HAP-1 (cell line): Measurements from ENCODE around the gene TRPM3.
"Not testable (repeated sequence)": the region's sequence is repeated elsewhere in the genome, so short reads cannot be mapped to it uniquely, and the experiment has no call there.

Experiments used
- DNase-seq, 2 experiments: peaks; one replicate each; pipeline ENCODE4 v3.0.0-alpha.2; 2016 to 2020; ENCODE audit warnings: low spot score in 2 of 2
- H3K27me3 ChIP-seq: fragments of 250-450 bp; sonication (Bioruptor Pico); 2 replicates; pipeline ENCODE4 v1.5.1; 2020; ENCODE audit warnings: low read depth, mild to moderate bottlenecking, moderate library complexity
- H3K36me3 ChIP-seq: fragments of 250-450 bp; sonication (Bioruptor Pico); replicated peaks from 2 replicates; pipeline ENCODE4 v1.5.1; 2020; ENCODE audit warnings: mild to moderate bottlenecking
- H3K4me1 ChIP-seq: fragments of 250-450 bp; sonication (Bioruptor Pico); 2 replicates; pipeline ENCODE4 v1.5.1; 2020; ENCODE audit warnings: mild to moderate bottlenecking
- H3K4me3 ChIP-seq: fragments of 250-450 bp; sonication (Bioruptor Pico); 2 replicates; pipeline ENCODE4 v1.5.1; 2020; ENCODE audit warnings: mild to moderate bottlenecking, moderate library complexity
- H3K9me3 ChIP-seq: fragments of 250-450 bp; sonication (Bioruptor Pico); 2 replicates; pipeline ENCODE4 v1.5.1; 2020; ENCODE audit warnings: mild to moderate bottlenecking, moderate library complexity
- in situ Hi-C: fragments of 300-500 bp; cut with MboI; formaldehyde crosslinking; loops from 3 replicates; pipeline ENCODE4 v1.14.3; 2020; ENCODE audit warnings: low sequenced_read_pairs, inconsistent platforms, mixed read lengths

Gene TRPM3

GRCh38 chr9:70678153-70678552, 443.3 kb downstream of the TRPM3 start:
- Histone ChIP-seq H3K4me1 (peaks cover 33% of the 10 kb centered on the region), H3K27me3 (no peaks in the 10 kb centered on the region), H3K36me3 (no peaks in the 10 kb centered on the region), H3K4me3 (no peak overlapping the region), H3K9me3 (no peaks in the 10 kb centered on the region)
- no peak for DNase-seq
- in situ Hi-C loops, result no loop called here

DNA sequence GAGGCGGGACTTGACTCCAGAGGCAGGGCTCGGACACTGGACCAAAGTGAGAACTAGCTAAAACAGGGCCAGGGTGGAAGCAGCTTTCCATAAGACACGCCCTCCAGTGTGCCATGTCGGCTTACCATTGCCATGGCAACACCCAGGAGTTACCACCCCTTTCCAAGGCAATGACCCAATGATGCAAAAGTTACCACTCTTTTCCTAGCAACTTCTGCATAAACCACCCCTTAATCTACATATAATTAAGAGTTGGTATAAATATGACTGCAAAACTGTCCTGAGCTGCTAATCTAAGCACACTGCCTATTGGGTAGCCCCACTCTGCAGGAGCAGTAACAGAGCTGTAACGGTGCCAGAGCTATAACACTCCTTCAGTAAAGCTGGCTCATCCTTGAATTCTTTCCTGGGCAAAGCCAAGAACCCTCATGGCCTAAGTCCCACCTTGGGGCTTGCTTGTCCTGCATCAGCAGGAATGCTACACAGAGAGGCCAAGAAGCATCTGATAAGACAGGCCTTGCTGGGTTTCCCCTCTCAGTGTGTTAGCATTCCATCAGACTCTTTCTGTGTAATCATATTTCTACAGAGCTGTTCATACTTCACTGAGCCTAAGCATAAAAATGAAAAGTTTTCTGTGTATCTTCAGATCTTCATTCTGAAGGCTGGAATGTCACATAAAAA, 444.2 kb downstream of the TRPM3 start:
- peak; percentile 38 to 69 for DNase-seq
- Histone ChIP-seq H3K27me3 (no peaks in the 10 kb centered on the region), H3K36me3 (no peaks in the 10 kb centered on the region), H3K4me1 (peaks cover 32% of the 10 kb centered on the region), H3K4me3 (no peak overlapping the region), H3K9me3 (no peaks in the 10 kb centered on the region)
- in situ Hi-C loops, result no loop called here

DNA sequence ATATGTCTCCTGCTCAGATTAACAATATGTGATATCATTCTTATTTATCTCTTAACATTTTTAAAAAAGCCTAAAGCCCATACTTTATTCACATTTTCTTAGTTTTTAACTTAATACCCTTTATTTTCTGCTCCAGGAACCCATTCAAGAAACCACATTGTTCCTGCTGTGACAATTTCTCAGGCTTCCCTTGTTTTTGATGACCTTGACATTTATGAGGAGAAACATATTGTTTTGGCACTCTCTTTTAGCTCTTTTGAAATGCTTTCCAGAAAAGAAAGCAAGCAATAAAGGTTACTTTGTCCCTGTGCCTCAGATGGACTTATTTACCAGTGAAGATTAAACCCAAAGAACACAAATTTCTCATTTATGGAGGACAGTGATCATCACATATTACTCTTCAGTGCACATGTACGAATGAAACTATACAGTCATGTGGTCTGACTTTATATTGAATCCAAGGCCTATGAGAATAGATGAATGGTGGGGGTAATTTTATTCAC, 445.5 kb downstream of the TRPM3 start:
- peak; percentile 20 to 96 for DNase-seq
- in situ Hi-C loops, result no loop called here
- Histone ChIP-seq H3K36me3 (no peaks in the 10 kb centered on the region), H3K4me3 (no peak overlapping the region), H3K27me3 (no peaks in the 10 kb centered on the region), H3K9me3 (no peaks in the 10 kb centered on the region), H3K4me1 (peaks cover 31% of the 10 kb centered on the region)

DNA sequence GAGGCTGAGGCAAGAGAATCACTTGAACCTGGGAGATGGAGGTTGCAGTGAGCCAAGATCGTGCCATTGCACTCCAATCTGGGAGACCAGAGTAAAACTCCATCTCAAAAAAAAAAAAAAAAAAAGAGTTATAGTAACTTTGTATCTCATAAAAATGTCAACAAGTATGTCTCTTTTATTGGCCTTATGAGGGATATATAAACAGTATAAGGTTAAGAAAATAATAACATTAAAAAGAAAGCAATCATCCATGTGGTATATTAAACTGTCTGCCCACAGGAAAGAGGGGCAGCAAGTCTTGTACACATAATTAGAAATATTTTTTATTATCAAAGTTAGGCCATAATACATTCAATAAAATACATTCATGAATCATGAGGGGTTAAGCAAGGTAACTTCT, 447.6 kb downstream of the TRPM3 start:
- DNase-seq, result no peak
- H3K9me3 ChIP-seq, result no peaks in the 10 kb centered on the region
- H3K27me3 ChIP-seq, result no peaks in the 10 kb centered on the region
- in situ Hi-C loops, result no loop called here
- H3K4me3 ChIP-seq, result no peak overlapping the region
- H3K4me1 ChIP-seq, result peaks cover 29% of the 10 kb centered on the region
- no peaks in the 10 kb centered on the region for H3K36me3 ChIP-seq

DNA sequence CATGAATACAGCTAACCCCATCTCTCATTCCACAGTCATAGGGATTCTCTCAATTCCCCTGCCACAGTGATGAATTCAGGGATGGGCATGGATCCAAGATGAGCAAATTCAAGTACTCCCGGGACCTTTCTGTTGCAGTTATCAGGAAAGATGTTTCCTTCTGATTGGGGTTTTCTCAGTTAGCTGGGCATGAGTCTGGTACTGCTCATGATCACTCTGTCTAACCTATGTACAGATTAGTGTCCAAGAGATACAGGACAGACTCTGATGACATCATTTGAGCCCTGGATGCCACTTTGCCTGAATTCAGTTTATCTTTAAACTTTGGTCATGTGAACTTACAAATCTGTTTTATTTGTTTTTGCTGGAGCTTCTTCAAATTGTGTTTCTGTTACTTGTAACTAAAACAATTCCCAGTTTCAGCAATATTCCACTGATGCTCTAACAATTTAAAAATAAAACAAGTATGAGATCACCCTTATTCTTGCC, 449.2 kb downstream of the TRPM3 start:
- in situ Hi-C loops, result no loop called here
- Histone ChIP-seq H3K4me3 (no peak overlapping the region), H3K4me1 (peaks cover 19% of the 10 kb centered on the region), H3K27me3 (no peaks in the 10 kb centered on the region), H3K9me3 (no peaks in the 10 kb centered on the region), H3K36me3 (no peaks in the 10 kb centered on the region)
- DNase-seq, result no peak

GRCh38 chr9:70668751-70669150, 452.7 kb downstream of the TRPM3 start:
- Histone ChIP-seq H3K4me3 (no peak overlapping the region), H3K4me1 (no peaks in the 10 kb centered on the region; the same call in 1 of the 2 replicates), H3K27me3 (no peaks in the 10 kb centered on the region), H3K36me3 (no peaks in the 10 kb centered on the region), H3K9me3 (no peaks in the 10 kb centered on the region)
- in situ Hi-C loops, result no loop called here
- DNase-seq, result no peak

GRCh38 chr9:70658765-70659164, 462.7 kb downstream of the TRPM3 start:
- H3K4me1 ChIP-seq, result peaks cover 8% of the 10 kb centered on the region
- no peak for DNase-seq

GRCh38 chr9:70656281-70656680, 465.1 kb downstream of the TRPM3 start:
- Histone ChIP-seq H3K27me3 (no peaks in the 10 kb centered on the region), H3K4me1 (peaks cover 8% of the 10 kb centered on the region), H3K4me3 (no peak overlapping the region), H3K9me3 (no peaks in the 10 kb centered on the region; the same call in 1 of the 2 replicates), H3K36me3 (no peaks in the 10 kb centered on the region)
- no peak for DNase-seq
- in situ Hi-C loops, result no loop called here

More at GRCh38 chr9:70658765-70659164, 462.7 kb downstream of the TRPM3 start:
- in situ Hi-C loops, result no loop called here
- Histone ChIP-seq H3K4me3 (no peak overlapping the region), H3K27me3 (no peaks in the 10 kb centered on the region), H3K36me3 (no peaks in the 10 kb centered on the region; the same call in 1 of the 2 replicates), H3K9me3 (no peaks in the 10 kb centered on the region; the same call in 1 of the 2 replicates)

DNA sequence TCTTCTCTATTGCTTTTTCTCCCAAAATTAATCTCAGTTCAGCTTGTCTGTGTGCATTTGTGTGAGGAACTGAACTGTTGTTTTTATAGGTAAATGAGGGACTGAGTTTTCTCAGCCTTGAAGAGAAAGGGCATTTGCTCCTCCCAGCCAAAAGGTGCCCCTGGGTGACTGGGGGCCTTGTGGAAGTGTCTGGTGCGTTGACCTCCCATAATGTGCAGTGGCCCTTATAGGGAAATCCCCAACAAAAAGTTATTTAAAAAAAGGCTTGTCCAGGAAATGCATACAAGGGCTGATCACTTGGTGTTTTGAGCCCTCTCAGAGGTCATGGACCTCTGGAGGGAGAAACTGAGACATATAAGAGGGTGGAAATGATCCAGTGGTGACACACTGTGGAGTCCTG, 467.3 kb downstream of the TRPM3 start:
- in situ Hi-C loops, result no loop called here
- no peaks in the 10 kb centered on the region for H3K36me3 ChIP-seq
- no peak for DNase-seq
- peaks cover 16% of the 10 kb centered on the region for H3K4me1 ChIP-seq
- H3K9me3 ChIP-seq, result no peaks in the 10 kb centered on the region; the same call in none of the 2 replicates
- H3K4me3 ChIP-seq, result no peak overlapping the region
- no peaks in the 10 kb centered on the region for H3K27me3 ChIP-seq

DNA sequence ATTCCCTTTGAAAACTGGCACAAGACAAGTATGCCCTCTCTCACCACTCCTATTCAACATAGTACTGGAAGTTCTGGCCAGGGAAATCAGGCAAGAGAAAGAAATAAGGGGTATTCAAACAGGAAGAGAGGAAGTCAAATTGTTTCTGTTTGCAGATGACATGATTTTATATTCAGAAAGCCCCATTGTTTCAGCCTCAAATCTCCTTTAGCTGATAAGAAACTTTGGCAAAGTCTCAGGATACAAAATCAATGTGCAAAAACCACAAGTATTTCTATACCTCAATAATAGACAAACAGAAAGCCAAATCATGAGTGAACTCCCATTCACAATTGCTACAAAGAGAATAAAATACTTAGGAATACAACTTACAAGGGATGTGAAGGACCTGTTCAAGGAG, 476.8 kb downstream of the TRPM3 start:
- H3K27me3 ChIP-seq, H3K36me3 ChIP-seq, DNase-seq, H3K4me1 ChIP-seq, H3K4me3 ChIP-seq, H3K9me3 ChIP-seq: not testable (repeated sequence)
- in situ Hi-C loops, result loop anchor here (25.0 kb wide), 2 partner anchors 193 to 343 kb away; no protein-coding TSS in a partner anchor

DNA sequence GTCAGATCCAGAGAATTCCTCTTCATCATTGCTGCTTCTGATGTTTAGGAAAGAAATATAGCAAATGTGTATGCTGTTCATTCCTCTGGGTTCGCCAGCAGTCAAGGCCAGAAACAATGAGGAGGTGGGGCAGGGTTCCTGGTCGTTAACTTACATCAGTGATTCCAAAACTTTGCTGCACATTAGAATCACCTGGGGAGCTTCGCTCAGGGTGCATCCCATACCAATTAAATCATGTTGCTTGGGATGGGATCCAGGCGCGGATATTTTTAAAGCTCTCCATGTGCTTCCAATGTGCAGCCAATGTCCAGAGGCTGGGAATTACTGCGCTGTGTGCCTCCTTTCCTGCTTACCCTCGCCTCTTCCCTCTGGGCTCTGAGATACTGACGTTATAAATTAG, 479.1 kb downstream of the TRPM3 start:
- Histone ChIP-seq H3K9me3 (0 out of 2 replicates have a peak, but pooled peaks cover 2% of the 10 kb centered on the region), H3K4me1 (peaks cover 23% of the 10 kb centered on the region), H3K27me3 (no peaks in the 10 kb centered on the region), H3K36me3 (no peaks in the 10 kb centered on the region), H3K4me3 (no peak overlapping the region)
- DNase-seq, result no peak
- in situ Hi-C loops, result loop anchor here (25.0 kb wide), 2 partner anchors 195 to 345 kb away; no protein-coding TSS in a partner anchor

GRCh38 chr9:70641631-70642030, 479.8 kb downstream of the TRPM3 start:
- in situ Hi-C loops, result loop anchor here (25.0 kb wide), 2 partner anchors 196 to 346 kb away; no protein-coding TSS in a partner anchor
- Histone ChIP-seq H3K9me3 (0 out of 2 replicates have a peak, but pooled peaks cover 2% of the 10 kb centered on the region), H3K4me3 (no peak overlapping the region), H3K27me3 (no peaks in the 10 kb centered on the region), H3K36me3 (no peaks in the 10 kb centered on the region), H3K4me1 (peaks cover 23% of the 10 kb centered on the region)
- DNase-seq, result no peak

GRCh38 chr9:70641031-70641430, 480.4 kb downstream of the TRPM3 start:
- no peak overlapping the region for H3K4me3 ChIP-seq
- peaks cover 26% of the 10 kb centered on the region for H3K4me1 ChIP-seq
- in situ Hi-C loops, result loop anchor here (25.0 kb wide), 2 partner anchors 196 to 346 kb away; no protein-coding TSS in a partner anchor
- H3K9me3 ChIP-seq, result 0 out of 2 replicates have a peak, but pooled peaks cover 2% of the 10 kb centered on the region
- H3K36me3 ChIP-seq, result no peaks in the 10 kb centered on the region
- no peaks in the 10 kb centered on the region for H3K27me3 ChIP-seq
- no peak for DNase-seq
